GM20431 (cell line): ENCODE measurements around the gene JPH4.

Experiments
- in situ Hi-C: fragments of 300-500 bp; cut with MseI, MboI; formaldehyde crosslinking; loops from one replicate; pipeline ENCODE4 v1.15.0; 2020; ENCODE audit warnings: low sequenced_read_pairs; ENCODE audit not compliant: unreplicated experiment

Gene JPH4

DNA sequence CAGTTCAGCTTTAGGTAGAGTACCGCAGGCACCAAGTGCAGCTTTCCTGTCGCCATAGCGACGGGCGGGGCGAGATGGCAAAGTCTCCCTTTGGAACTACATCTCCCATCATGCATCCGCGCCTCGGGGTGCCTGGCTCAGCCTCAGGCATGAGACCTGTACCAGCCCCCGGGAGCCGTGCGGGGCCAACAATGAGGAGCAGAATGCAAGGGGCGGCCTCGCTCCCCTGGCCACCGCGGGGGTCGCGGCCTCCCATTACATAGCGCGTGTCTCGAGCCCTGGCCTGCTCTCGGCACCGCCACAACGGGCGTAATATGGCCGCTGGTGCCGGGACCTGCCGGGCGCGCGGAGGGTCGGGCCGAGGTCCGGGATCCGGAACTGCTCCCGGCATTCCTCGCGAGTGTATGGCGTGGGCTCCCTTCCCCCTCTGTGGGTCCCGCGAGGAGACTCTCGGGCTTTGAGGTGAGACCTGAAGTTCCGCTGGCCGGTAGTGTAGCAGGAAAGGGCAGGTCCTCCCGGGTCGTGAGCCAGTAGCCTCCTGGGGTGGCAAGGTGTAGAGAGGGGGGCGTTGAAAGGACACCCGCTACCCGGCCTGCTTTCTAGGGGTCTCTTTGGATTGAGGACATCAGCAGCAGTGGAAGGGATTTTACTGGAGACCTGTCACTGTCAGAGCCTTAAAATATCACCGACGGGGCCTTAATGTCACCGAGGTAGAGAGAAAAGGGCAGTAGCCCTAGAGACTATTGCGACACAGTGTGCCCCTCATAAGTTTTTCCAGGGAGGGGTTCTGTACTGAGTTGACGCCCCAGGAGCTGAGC, 22.5 kb downstream of the JPH4 start, which contains the start of gene THTPA:
Gene THTPA, plus strand, starts transcription at position 390 of the 818 bp plus-strand sequence. CDS start 487 bp downstream, outside the sequence.
- in situ Hi-C loops: no loop called here

DNA sequence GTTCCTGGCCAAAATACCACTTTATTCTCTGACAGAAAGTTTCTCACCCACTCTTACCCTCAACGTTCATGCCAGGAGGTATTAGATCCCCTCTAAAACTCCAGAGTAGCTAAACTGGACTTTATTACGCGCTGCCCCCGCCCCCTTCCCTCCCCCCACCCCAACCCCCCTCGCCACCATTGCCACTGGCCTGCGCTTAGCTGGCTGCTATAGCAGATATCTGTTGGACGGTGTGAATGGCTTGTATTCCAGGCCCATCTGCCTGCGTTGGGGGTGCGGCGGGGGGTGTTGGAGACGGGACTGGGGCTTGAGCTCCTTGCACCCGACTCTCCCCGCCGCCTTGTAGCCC, 23.1 kb downstream of the JPH4 start:
- in situ Hi-C loops: no loop called here

DNA sequence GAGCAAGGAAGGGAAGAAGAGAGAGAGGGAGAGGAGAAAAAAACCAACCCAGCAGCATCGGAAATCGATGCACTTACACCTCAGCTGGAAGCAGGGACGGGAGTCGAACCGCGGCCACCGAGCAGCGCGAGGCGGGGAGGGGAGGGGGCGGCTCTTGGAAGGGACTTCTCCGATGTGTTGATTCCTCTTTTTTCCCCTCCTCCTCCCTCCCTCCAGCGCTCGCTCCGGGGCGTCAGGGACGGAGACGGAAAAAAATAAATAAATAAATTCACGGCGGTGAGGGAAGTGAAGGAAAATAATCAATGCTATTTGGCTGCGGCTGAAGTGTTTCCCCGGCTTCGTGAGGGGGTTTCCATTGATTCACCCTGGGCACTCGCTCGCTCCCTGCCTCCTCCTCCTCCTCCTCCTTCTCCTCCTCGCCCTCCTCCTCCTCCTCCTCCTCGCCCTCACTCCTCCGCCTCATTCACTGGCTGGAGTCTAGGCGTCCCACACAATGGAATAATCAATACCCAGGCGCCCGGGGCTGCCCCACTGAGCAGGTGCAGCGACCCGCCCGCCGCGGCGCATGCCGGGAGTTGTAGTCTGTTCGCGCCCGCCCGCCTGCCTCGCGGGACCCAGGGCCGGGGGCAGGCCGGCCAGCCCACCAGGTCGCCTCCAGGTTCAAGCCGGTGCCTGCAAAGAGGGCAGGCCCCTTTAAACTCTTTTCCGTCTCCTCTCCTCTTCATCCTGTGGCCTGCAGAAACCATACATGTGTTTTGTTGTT, 27.1 kb downstream of the JPH4 start, which contains the start of gene ZFHX2:
Gene ZFHX2, minus strand, starts transcription at position 500 of the 763 bp plus-strand sequence. CDS start 16,440 bp downstream, outside the sequence.
- in situ Hi-C loops: no loop called here

DNA sequence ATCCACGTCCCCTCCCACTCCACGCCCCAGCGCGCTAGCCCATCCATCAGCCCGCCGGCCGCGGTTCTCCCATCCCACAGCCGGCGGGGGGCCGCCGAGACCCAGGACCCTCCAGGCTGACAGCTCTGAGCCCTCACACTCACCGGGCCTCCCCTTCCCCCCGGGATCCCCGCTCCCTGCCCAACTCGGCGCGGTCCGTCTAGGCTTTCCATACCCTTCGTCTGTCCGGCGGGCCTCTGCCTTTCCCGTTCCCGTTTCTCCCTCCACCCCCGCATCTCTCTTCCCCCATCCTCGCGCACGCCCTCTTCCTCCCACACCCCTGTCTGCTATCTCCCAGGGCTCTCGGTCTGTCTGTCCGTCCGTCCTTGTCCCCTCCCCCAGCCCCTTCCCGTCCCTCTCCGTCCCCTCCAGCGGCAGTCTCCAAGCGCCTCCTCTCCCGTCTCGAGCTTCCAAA, 27.8 kb downstream of the JPH4 start:
- in situ Hi-C loops: no loop called here

DNA sequence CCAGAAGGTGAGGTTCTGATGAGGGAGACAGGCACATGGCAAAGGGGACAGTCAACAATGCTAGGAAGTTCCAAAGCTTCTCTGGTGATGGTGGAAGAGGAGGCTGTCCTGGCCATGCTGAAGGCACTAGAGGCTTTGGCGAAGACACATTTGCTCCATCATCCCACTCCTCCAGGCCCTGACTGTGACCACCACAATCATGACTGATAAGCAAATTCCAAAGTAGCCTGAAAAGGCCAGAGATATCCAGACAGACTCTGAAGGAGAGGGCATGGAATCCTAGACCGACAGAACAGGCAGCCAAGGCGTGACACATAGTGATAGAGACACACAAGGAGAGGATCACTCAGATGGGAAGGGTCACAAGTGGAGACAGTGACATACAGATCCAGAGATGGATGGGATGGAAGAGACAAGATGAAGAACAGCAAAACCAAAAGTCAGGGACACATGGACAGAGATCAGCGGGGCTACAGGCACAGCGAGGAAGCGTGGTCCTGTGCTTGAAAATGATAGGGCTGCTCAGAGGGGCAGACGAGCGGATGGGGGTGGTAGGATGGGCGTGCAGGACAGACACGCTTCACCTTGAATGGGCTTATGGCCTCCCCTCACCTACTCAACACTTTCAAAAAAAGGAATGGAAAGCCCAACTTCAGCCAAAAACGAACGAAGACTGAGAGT, 28.3 kb downstream of the JPH4 start:
- in situ Hi-C loops: no loop called here

DNA sequence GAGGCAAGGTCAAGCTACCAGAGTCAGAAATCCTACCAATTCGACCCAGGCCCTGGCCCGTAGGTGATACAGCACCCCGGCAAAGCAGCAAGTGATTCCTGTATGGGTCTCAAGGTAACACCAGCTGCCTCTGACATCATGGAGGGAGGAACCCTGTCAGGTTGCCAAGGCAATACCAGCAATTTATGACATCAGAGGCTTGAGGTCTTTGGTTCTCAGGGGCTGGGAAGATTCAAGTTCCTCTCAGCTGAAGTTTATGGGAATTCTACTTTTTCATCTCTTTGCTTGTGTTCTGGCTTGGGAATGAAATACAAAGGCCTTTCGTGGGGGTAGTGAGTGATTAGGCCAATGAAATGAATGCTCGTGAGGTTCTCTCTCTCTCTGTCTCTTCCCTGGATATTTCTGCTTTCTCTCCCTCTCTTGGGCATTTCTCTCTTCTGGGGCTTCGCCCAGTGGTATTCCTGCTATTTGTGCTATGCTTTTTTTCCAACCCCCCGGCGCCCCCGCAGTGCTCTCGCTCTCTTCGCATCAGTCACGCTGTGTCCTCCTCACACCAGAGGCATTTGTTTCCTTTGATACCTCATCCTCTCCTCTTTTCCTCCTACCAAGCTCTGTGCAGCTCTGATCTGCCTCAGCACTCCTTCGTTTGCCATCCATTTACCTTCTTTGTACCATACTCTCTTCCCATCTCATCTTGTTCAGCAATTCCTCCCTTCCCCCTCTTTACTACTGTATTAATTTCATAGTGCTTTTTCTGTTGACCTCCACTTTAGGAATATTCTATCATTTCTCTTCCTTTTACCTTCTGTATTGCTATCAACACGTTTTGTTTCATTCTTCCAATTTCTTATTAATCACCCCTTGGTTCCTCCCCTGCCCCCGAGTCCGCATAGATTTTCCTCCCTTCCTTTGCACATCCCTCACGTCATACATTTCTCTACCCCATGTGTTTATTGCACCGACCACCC, 30.0 kb downstream of the JPH4 start:
- in situ Hi-C loops: no loop called here

DNA sequence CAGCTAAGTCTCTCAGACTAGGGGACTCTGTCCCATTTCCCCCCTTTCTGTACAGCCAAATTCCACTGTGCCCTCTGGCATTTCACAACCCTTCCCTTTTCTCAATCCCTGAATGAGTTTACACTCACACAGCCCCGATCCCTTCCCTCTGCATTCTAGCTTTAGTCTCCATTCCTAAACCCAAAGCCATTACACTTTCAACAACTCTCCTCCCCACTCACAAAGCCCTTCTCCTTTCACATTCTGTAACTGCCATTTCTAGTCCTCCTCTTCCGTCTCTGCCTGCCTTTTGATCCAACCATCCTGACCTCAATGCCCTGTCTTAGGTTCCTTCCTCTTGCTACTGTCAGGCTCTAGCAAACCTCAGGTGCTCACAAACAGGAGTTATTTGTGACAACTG, 30.7 kb downstream of the JPH4 start:
- in situ Hi-C loops: no loop called here

DNA sequence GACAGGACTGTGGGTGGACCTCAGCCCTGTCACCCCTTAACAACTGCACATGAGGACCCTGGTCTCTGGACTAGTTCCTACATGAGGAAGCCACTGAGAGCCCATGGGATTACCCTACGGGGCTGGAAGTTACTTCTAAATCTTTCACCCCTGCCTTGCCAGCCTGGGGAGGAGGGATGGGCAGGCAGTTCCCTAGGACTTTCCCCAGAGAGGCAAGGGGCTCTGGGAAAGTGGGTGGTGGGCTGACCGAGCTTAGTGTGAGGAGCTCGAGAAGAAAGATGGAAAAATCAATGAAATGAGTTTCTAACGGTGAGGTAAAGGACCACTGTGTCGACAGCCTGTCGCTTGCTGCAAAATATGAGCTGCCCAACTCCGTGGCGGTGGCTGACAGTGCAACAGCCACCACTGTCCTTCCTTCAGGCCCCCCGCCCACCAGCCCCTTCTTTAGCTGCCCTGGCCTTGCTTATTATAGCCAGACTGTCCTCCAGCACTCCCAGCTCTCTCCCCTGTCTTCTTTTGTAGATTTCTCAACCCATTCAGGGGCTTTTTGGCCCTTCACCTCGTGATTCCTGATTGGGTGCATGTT, 32.0 kb downstream of the JPH4 start:
- in situ Hi-C loops: no loop called here

DNA sequence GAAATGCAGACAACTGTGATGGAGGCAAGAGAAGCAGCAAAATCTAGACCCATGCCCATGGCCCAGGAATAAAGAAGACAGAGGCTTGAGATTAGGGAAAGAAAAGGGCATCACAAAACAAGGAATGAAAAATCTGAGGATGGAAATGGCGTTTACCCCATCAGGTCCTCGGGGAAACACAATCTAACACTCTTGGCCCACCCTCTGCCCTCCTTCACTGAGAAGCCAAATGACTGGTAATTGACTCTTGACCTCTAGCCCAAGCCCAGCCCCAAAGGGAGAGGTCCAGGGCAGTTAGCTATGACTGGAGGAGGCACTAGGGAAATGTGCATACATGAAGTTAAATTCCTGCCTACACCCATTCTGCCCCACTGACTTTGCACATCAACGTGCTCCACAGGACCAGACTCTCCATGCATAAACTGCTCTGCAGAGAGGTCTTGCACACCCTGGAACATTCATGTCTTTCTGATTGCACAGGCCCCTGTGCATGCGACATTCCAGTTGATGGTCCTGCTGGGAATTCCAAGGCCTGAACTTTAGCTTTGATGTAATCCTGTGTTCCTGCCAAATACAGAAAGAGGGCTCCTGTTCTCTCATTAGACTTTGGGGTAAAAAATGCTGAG, 32.7 kb downstream of the JPH4 start:
- in situ Hi-C loops: no loop called here

DNA sequence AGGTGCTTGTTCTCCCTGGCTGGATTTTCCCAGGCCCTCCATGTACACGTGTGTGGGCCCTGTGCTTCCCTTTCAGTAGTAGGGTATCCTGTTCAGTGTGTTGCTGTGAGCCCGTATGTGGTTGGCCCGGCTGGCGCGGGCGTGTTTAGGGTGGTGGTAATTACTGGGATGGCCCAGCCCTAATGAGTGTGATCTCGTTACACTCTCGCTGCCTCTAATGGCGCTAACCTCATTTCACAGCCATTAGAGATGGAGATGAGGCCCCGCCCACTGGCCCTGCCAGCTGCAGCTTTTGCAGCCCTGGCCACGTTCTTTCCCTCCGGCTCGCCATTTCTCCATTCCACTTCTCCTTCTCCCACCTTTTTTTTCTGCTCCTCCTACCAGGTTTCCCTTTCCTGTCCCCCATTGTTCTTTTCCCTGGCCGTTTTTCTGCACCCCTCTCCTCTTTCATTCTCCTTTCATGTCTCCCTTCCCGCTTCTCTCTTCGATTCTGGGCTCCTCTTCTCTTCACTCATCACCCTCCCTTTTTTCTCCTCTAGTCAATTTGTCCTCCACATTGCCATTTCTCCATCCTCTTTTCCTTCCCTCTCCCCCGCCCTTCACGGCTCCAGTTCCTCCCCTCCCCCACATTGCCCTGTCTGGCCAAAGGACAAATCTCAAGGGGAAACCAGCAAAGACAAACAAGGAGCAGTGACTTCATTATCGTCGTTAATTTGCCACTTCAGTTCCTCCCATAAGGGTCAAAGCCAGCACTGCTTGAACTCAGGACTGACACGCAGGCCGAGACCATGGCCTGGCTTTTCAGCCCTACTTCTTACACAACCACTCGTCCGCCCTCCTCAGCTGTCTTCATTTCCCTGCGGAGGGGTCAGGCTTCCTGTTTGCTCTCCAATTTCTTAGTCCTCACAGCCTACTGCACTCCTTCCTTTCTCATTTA, 33.8 kb downstream of the JPH4 start:
- in situ Hi-C loops: no loop called here

DNA sequence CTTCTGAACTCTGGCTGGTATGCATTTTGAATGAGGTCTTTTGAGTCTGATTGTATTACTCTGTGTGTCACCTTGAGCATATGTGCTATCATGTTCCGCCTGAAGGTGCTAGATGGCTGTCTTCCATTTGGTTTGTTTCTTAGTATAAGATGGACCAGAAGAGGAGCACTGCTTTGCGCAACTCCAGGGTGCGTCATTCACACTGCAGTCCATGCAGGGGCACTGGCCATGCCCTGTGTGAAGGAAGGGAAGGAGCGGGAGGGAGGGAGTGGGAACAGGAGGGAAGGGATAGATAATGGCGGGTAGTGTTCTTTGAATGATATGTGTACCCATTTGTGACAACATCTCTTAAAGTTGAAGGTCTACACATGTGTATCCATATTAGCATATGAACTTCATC, 35.2 kb downstream of the JPH4 start:
- in situ Hi-C loops: no loop called here

DNA sequence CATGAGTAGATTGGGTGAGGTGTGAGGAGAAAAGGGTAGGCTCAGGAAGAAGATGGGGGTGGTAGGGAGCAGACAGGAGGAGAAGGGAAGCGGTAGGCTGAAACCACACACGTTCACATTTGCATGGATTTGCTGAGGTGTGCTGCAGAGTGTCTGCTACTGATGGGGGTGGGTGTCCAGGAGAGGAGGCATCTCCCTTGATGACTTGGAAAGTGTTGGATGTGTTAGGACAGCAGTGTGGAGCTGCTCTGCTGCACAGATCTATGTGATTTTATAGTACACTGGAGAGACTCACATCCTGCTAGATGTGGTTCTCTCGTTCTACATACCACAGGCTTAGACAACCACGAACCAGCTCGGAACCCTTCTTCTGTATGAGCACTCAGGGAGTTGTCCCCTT, 36.3 kb downstream of the JPH4 start:
- in situ Hi-C loops: no loop called here

DNA sequence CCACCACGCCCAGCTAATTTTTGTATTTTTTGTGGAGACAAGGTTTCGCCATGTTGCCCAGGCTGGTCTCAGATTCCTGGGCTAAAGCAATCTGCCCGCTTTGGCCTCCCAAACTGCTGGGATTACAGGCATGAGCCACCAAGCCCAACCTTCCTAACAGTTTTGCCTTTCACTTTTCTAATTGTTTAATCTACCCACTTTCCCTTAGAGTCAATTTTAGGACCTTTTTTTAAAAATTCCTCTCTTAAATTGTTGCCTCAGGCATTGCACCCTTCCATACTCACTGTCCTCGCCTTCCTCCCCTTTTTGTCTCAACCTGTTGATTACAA, 38.5 kb downstream of the JPH4 start:
- in situ Hi-C loops: no loop called here

DNA sequence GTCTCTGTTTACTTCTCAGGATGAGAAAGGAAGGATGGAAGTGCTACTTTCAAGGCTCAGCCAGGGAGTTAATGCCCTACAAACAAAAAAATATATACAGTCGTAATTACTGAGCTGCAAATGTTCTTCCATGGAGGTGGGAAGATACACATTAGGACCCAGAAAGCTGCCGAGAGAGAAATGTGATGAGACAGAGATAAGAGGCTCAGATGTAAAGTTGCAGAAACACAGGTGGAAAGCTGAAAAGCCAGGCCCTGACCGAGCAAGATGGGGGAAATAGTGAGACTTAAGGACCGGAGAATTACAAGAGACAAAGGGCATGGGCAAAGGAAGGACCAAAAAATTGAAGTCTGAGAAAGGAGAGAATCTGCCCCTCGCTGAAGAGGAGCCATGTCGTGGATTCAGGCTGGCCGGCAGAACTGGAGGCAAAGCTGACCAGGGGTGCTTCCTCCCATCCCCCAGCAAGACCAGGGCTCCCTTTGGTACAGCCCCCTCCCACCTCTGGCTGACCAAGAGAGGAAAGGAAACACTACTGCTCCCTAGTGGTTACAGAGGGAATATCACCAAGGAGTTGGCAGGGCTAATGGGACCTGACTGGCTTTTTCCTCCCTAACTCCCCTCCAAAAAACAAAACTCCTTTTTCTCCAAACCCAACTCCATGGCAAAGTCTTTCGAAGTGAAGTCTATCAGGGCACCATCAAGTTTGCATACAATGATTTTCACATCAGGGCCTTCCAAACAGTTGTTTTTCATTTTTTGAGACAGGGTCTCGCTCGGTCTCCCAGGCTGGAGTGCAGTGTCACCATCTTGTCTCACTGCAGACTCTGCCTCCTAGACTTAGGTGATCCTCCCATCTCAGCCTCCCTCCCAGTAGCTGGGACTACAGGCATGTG, 39.1 kb downstream of the JPH4 start:
- in situ Hi-C loops: no loop called here

DNA sequence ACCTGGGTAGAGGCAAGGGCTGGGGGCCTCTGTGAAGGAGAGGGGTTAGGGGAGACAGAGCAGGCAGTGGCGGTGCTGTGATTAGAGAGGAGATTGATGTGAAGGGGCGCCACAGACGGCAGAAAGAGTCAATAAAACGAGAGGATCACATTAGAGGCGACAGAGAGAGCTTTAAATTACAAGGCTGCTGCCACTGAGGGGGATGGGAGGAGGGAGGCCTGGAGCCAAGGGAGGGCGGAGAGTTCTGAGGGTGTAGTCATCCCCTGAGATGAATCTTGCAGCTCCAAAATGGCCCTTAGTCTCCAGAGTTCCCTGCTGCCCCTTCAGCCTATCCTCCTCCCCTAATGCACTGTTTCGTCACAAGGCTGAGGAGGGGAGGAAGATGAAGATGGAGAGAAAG, 39.8 kb downstream of the JPH4 start:
- in situ Hi-C loops: no loop called here

DNA sequence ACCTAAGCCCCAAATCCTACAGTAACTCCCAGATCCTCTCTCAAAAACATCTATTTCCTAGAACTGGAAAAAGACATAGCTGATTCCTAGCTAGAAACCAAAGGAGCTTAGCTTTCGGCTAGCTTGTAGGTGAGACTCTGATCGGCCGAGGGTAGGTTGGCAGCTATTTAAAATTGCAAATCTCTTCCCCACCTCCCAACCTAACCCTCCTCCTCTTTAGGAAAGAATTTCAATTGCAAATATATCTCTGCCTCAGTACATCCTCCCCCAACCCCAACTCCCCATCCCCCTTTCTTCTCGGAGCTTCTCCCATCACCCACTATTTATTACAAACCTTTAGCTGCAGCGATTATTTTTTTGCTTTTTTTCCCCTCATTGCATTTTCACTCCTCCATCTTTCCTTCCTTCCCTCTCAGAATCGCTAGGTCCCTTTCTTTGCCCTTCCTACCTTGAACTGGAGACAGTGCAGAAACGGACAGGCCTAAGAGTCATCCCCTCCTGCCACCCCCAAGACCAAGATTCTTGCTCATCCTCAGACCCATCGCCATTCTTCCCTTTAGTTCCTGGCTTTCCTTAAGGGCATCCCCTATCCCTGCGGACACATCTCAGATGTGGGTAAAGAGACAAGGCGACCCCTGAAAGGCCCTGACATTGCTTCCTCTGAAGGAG, 40.4 kb downstream of the JPH4 start:
- in situ Hi-C loops: no loop called here
